Spleen (tissue), 7 donors: ENCODE results near the gene CUBN.

Experiments used
- POLR2A ChIP-seq, 3 donors: fragments of 450-650 bp; IDR thresholded peaks; one replicate each; pipeline ENCODE4 v1.5.1; 2017; ENCODE audit warnings: antibody characterized with exemption in 3 of 3, mild to moderate bottlenecking in 1 of 3
- POLR2AphosphoS5 ChIP-seq, 3 donors: sonication (generic); formaldehyde crosslinking; IDR thresholded peaks; one replicate each; pipeline ENCODE4 v1.5.1; 2017; ENCODE audit warnings: antibody characterized with exemption in 3 of 3
- TF ChIP-seq, protein P1 (sequence below), 11 experiments: fragments of 200-600 bp in 7 of 11; fragments of 450-650 bp in 4 of 11; sonication (generic) in 4 of 11; IDR thresholded peaks in 8 of 11; conservative IDR thresholded peaks in 3 of 11; 1 replicate in 7 of 11; 2 replicates in 4 of 11; pipeline versions ENCODE4 v1.4.0 to v1.8.0; 2016 to 2021; ENCODE audit warnings: antibody characterized with exemption in 11 of 11, inconsistent platforms in 4 of 11, mild to moderate bottlenecking in 1 of 11
- donor health status: DM: no; HTN: no; CAD: no; lungs with moderate emphysema.
- donor health status: DM: no; HTN: no; CAD: no.
- donor health status: DM: no; HTN: no; CAD: no.

- TF ChIP-seq, protein P1, sequence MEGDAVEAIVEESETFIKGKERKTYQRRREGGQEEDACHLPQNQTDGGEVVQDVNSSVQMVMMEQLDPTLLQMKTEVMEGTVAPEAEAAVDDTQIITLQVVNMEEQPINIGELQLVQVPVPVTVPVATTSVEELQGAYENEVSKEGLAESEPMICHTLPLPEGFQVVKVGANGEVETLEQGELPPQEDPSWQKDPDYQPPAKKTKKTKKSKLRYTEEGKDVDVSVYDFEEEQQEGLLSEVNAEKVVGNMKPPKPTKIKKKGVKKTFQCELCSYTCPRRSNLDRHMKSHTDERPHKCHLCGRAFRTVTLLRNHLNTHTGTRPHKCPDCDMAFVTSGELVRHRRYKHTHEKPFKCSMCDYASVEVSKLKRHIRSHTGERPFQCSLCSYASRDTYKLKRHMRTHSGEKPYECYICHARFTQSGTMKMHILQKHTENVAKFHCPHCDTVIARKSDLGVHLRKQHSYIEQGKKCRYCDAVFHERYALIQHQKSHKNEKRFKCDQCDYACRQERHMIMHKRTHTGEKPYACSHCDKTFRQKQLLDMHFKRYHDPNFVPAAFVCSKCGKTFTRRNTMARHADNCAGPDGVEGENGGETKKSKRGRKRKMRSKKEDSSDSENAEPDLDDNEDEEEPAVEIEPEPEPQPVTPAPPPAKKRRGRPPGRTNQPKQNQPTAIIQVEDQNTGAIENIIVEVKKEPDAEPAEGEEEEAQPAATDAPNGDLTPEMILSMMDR (IDR thresholded peaks at IDR 0.05 in 8 of 11, conservative IDR thresholded peaks at IDR 0.05 in 3 of 11), result no peak
- TF ChIP-seq POLR2A (IDR thresholded peaks at IDR 0.05), result no peak
- TF ChIP-seq POLR2AphosphoS5 (IDR thresholded peaks at IDR 0.05), result no peak
Measured at GRCh38 chr10:17147884-17148489, 18.4 kb upstream of the CUBN start.
